ENCODE measurements around the gene SNAP47. TPM values are rescaled to one million over a fixed set of nuclear protein-coding genes. Genes with fewer than 3 reads are reported as not detected.

The SNAP47 gene
- total RNA-seq, 1 experiment from 2014 or later, result 65.6 TPM

DNA sequence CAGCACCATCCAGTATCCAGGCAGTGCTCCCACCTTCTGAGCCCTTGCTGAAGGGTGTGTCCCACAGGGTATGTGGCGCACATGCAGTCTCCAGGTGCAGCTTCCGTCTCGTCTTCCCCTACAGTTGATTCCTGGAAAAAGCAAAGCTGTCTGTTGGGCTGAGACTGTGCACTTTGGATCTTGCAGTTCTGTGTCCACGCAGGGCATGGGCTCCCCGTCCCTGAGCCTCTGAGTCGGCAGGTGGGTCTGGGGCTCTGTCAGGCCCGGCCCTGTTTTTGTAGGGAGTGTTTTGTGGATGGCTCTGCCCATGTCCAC, 32.8 kb downstream of the SNAP47 start:
- no peak for DNase-seq (ENCODE audit: low read depth)

DNA sequence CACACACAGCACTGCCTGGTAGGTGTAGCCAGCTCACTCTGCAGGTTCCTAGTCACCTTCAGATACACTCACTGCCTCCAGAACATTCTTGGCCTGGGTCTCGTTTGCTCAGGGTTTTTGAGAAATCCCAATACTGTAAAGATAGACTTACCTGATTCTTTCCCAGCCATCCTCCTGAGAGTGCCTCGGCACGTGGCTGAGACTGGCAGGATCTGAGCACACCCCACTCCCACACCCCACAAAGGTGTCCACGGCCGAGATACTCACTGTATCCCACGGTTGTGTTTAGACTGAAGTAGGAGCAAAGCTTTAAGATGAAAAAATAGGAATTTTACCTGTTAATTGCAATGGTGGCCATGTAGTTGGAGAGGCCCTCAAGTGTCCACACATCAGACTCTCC, 33.4 kb downstream of the SNAP47 start:
- DNase-seq (ENCODE audit: low read depth), result no peak

DNA sequence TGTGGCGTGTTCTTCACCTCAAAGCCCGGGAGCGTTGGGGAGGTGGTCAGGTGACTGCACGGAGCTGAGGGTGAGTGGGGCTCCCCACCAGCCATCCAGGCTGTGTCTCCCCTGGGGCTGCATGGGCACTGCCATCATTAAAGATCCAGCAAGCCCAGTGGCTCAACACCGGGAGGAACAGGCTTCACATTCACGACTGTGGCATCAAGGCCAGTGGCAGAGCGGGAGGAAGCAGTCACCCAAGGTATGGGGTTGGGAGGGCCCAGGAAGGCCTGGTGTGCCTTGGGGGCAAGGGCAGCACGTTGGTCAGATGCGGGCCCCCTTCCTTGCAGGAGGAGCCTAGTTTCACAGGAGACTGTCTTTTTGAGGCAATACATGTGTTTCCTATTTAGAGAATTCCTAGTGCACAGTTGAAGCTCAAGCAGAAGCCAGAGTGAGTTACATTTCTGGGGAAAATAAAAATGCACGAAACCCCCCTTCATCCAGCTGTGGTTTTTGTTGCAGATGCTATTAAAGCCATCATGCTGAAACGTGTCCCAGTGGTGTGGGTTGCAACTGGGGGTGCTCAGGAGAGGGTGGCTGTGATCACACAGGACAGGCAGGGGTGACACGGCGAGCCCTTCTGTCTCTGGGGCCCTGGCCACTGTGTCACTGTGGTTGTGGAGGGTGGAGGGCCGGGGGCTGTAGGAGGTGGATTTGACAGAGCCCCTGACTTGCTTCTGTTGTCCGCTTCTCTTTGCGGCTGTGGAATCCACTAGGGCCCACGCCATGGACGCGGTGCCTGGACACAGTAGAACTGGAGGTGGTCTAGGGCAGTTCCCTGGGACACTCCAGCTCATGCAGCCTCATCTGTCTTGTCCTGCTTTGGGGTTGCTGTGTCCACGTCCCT, 34.1 kb downstream of the SNAP47 start:
- DNase-seq (ENCODE audit: low read depth), result no peak

DNA sequence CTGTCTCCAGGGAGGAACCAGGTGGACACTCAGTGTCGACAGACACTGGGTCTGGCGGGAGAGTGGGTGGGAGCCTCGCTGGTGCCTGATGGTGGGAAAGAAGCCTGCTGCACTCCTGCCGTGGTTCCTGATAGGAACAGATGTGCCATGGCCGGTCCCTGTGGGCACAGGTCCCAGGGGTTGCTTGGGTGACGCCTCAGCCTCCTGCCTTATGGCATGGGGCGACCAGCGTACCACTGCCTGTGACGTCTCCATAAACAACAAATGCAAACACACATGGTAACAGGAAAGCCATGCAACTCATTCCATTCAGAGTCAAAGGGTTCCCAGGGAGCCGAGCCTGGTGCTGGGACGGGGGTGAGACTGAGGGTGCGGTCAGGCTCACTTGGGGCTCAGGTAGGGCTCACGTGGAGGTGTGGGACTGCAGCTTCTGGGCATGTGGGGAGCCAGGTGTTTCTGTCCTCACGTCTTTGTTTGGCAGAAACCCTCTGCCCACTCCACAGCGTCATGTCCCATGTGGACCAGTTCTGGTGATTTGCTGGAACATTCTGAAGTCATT, 34.8 kb downstream of the SNAP47 start:
- no peak for DNase-seq (ENCODE audit: low read depth)

DNA sequence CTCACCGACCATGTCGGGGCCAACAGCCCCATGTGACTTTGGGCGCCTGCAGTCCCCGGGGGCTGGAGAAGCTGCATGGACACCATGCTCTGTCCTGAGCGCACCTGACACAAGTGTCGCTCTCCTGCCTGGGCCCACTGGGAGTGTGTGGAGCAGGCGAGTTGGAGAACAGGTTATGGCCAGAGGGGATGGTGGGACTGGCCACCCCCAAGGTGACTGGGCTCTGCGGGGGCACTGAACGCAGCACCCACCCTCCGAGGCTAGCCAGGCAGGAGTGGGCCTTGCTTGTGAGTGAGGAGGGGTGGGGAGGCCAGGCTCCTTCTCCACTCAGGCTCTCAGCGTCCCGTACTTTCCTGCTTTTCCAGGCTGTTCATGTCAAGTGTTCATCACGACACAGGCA, 35.6 kb downstream of the SNAP47 start:
- no peak for DNase-seq (ENCODE audit: low read depth)

DNA sequence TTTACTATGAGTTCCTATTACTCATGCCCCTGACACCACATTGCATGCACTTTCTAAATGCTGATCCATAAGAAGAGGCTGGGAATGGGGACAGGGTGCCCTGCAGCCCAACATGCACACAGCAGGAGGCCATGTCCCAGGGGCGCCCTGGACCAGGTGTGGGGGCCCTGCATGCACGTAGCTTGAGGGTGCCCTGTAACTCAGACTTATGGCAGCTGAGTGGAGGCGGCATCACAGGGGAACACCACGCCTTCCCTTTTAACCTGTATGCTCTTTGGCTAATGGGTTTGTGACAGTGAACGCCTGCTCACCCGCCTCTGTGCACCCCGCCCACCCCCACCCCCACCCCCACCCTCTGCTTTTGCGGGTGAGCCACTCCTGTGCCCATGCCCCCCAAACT, 36.1 kb downstream of the SNAP47 start:
- DNase-seq (ENCODE audit: low read depth), result no peak

DNA sequence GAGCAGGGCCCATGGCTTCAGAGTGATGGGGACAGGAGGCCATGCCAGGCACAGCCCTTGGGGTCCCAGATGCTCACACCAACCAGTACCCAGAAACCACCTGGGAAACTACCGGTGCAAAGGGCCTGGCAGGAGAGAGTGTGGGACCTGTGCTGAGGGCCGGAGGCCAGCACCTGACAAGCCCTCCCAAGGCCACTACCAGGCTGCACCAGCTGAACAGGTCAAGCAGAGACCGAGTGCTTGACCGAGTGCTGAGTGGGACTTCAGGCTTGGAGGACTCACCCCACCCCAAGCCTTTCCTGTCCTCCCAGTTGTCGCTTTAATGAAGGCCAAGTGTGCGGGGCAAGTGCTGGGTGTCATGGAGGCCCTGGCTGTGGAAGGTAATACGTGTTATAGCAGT, 36.5 kb downstream of the SNAP47 start:
- no peak for DNase-seq (ENCODE audit: low read depth)

DNA sequence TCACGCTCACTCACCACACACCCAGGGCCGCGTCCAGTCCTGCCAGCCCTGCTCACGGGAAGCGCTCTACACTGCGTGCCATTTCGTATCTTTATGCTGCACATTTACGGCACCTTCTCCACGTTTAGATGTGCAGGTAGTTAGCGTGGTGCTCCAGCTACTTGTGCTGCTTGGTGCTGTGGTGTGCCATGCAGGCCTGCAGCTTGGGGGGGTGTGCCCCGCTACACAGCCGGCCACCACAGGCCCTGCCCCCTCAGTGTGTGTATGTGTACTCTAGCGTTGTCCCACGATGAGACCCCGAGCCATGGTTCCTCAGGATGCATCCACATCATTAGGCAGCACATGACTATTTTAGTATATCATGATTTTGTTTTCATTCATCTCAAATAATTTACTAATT, 38.3 kb downstream of the SNAP47 start:
- DNase-seq (ENCODE audit: low read depth), result no peak

DNA sequence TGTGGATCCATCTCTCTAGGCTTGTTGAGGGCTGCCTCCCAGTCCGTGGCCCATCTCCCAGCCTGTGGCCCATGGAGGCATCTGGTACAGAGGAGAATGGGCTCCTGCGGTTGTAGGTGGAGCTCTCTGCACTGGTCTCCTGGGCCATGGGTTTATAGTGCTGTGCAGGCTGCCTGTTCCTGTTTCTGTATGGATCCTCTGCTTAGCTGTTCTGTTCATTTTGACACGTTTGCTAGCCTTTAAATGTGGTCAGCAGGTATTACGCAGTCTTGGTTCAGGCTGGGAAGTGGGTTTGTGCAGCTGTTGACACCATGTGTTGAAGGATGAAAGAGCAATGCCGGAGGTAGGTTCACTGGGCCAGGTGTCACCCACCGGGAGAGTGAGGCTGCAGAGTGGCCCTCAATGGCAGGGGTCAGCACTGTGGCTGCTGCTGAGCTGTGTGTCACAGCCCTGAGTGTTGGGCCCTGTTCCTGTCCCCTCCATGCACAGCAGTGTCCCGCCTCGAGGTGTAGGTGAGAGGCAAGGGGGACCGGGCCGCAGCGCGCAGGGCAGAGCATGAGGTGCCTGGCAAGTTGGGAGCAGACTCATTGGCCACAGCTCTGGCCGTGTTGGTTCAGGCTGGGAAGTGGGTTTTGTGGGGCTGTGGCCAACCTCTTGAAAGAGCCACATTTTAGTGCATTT, 39.0 kb downstream of the SNAP47 start:
- DNase-seq (ENCODE audit: low read depth), result no peak

DNA sequence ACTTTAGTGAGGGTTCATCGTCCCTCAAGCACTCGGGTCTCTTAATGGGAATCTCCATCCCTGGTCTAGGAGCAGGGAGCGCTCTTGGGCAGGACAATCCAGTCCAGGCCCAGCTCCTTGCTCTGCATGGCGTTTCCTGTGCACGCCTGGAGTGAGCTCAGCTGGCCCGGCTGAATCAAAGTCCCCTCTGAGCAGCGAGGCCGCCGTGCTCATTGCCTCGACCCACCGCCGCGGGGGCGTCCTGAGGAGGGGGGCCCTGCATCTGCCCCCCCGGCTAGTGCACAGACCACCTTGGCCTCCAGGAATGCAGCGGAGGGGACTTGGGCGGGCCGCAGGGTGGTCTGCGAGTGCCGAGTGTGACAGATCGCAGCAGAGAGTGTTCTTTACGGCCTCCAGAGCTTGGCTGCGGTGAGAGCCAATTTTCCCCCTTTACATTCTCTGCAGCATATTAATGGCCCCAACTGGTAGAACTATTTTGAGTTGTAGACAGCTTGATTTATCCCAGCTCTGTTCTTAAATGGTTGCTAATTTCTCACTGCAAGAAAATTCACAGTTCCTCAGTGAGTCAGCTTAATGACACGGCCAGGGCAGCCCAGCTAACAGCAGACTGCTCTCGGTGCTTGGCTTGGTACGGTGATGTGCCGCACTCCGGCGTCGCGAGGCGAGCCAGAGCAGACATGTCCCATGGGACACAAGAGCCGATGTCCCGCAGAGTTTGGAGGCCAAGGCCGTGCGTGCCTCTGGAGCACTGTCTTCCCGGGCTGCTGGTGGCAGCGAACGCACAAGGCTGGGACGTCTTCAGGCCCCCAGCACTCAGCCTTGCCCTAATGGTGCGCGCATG, 39.8 kb downstream of the SNAP47 start:
- peak; percentile 17 for DNase-seq (ENCODE audit: low read depth)

DNA sequence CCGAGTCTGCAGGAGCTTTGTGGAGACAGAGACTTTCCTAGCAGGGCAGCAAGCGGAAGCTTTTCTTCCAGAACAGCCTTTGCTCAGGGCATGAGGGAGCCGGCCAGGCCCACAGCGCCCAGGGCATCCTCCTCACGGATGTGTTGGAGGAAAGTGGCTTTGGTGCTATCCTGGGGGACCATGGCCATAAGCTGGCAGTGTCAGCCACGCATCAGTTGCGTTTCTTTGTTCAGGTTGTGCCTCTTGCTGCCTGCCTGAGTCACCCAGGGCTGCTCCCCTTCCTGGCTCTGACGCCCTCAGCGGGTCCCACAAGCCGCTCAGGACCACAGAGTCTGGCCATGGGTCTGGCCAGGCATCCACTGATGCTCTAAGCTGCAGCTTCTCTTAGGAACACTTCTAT, 40.6 kb downstream of the SNAP47 start:
- DNase-seq (ENCODE audit: low read depth), result peak; percentile 50

DNA sequence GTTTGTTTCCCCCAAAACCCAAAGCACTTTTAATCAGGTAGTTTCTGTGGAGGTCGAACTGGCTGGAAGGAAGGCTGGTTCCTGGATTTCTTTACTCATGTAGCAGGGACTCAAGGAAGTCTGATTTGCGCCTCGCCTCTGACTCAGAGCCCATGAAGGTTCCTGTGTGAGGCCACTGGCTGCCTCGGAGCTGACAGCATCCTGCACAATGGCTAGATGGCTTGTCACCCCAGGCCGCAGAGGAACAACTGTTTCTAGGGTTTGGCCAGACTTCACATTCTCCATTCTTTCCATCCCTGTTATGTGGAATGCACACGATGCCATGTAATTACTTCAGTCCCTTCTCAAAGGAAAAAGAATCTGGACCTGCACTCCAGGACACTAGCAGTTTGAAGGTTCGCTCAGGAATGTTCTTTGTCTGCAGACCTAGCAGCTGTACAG, 41.1 kb downstream of the SNAP47 start:
- DNase-seq (ENCODE audit: low read depth), result peak; percentile 85

DNA sequence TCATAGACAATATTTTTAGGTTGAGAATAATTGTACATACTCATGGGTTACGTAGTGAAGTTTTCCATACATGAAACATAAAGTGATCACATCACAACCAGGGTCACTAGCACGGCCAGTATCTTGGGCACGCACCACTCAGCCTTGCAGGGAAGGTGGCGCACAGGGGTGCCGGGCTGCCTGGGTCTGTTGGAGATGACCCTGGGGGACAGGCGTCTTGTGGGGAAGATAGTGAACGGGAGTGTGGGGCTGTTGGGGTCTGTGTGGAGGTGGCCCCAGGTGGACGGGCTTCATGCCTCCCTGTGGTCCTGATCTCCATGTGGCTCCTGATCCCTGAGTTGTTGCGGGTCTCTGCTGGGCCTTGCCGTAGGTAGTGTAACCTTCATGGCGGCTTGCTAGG, 41.9 kb downstream of the SNAP47 start:
- DNase-seq (ENCODE audit: low read depth), result no peak

DNA sequence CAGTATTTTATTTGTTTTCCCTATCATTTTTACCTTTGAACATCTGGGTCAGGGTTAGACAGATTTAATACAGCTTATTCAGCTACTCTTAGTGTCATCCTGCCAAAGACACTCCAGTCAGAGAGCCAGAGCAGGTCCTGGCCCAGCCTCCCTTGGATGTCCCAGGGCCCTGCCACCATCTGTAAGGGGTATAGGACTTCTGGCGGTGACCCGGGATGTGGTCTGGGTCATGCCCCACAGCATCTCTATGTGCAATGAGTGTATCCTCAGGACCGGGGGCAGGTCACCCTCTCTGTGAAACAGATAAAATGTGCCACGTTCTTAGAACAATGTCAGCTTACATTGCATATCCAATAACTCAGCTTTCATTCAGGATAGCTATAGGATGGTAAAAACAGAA, 42.4 kb downstream of the SNAP47 start:
- DNase-seq (ENCODE audit: low read depth), result no peak

DNA sequence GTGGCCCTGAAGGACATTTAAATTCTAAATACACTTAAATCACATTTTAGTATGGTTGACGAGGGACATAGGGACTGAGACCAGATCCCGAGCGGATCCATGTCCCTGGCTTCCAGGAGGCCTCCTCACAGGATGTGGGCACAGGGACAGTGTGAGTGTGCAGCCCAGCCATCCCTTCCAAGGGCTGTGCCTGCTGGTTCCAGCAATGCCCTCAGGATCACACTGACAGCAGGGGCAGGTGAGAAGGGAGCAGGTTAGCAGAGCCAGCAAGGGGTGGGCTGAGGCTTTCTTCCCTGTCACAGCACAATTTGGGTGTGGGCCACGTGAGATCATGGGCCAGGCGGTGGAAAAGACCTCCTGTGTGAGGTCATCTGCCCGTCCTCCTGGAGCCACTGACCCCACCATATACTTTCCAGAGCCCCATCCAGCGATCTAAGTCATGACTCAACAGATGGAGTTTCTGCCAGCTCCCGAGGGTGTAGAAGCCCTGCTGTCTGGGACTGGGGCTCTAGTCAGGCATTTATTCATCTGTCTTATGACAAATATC, 43.2 kb downstream of the SNAP47 start:
- DNase-seq (ENCODE audit: low read depth), result peak; percentile 86

DNA sequence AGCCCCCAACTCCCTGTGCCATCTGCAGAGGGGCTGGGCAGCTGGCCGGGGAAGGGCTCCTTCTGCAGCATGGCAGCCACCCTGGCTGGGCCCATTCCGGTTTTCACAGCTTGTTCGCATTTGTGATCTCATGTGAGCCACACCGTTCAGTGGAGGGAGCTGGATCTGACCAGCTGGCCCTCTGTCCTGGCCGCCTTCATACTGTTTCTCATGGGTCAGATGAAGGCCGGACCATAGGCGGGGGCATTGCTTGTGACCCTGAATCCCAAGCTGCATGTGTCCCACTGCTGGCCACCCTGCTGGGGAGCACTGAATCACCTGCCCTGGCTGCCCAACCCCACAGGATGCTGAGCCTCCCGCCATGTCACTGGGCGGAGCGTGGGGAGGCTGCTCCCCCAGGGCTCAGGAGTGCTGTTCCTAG, 43.8 kb downstream of the SNAP47 start:
- peak; percentile 13 for DNase-seq (ENCODE audit: low read depth)

DNA sequence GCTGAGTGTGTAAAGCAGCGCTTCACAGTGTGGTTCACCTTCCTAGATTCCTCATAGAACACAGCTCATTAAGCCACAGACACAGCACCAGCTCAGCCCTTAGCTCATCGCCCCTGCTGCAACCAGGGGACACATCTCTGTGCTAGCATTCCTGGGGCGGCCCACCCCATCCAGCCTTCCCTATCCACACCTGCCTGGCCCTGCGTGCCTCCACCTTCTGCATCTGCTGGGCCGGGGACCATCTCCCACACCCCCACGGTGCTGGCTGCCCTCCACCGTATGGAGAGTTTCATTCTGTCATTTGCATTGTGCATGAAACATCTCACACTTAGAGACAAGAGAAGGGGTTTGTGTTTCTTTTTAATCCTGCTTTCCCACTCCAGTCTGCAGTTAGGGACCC, 44.5 kb downstream of the SNAP47 start:
- no peak for DNase-seq (ENCODE audit: low read depth)

DNA sequence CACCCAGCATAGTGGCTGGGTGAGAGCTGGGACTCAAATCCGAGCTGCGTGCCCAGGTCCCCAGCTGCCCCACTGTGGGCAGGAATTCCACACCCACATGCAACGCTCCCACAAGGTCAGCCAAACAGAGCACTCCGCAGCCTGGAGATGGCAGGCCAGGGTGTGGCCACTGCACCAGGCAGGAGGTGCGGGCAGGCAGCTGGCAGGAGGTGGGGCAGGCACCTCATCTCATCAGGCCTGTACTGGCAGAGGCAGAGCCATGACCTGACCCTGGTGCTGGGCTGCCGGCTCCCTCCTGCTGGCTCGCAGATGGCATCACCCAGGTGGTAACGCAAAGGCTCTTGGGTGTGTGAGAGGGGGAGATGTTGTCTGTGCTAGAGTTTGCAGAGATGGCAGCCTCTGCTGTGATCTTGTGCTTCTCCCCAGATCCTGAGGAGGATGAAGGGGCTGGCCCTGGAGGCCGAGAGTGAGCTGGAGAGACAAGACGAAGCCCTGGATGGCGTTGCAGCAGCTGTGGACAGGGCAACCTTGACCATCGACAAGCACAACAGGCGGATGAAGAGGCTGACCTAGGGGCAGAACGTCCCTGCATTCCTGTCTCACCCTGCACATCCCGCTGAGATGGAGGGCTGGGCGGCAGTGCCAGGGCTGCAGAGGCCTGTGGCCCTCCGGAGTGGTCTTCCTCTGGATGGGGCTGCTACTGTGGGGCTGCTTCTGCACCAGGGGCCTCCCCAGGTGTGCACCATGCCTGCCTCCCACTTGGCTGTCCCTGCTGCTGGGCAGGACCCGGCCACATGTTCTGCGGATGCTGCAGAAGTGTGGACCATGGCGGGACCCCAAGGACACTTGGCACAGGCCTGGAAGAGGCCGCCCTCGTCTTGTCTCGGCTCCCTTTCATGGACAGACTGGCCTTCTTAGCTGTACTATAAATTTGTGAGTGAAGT, 45.1 kb downstream of the SNAP47 start:
- no peak for DNase-seq (ENCODE audit: low read depth)

DNA sequence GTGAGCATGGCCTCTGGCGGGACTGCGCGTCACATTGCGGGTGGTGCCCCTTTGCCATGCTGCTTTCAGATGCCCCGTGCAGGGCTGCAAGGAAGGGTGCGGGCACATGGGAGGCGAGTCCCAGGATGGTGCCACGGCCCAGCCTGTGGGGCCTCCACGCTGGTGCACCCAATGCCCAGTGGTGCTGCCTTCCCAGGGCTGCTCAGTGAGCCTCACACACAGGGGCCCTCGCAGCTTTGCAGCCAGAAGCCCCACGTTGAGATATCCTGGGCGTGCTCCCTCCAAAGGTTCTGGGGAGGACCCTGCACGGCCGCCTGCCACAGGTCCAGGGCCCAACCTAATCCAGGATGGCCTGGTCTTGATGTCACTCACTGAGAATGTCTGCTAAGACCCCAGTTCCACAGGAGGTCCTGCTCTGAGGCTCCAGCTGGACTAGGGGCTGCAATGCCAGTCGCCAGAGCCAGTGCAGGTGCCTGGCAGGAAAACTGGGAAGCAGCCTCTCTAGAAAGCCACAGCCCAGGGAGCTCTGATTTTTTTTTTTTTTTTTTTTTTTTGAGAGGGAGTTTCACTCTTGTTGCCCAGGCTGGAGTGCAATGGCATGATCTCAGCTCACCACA, 46.2 kb downstream of the SNAP47 start:
- DNase-seq (ENCODE audit: low read depth), result no peak

DNA sequence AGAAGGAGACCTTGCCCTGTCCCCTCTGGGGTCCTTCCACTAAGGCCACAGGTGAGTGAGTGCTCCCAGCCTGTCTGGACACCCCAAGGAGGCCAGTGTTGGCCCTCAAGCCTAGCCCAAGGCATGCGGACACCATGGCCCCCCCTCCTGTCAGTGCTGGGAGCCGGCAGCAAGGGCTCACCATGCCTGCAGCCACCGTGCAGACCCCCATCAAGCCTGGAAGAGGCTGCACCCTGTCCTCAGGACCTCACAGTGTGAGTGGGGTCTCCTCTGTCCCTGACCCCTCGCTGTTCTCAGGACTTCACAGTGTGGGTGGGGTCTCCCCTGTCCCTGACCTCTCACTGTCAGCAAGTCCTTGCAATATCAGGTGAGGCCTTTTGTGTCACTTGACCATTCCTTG, 47.0 kb downstream of the SNAP47 start:
- DNase-seq (ENCODE audit: low read depth), result no peak

All from M059J (cell line).